NCI-H524 treated with DMSO at 0.1 percent for 48 hours (cell line): Measurements from ENCODE around the gene ACSS2.

Experiments
- DNase-seq: peaks from one replicate; lab custom pipeline; 2025; lab: John Stamatoyannopoulos, UW

Gene ACSS2, protein sequence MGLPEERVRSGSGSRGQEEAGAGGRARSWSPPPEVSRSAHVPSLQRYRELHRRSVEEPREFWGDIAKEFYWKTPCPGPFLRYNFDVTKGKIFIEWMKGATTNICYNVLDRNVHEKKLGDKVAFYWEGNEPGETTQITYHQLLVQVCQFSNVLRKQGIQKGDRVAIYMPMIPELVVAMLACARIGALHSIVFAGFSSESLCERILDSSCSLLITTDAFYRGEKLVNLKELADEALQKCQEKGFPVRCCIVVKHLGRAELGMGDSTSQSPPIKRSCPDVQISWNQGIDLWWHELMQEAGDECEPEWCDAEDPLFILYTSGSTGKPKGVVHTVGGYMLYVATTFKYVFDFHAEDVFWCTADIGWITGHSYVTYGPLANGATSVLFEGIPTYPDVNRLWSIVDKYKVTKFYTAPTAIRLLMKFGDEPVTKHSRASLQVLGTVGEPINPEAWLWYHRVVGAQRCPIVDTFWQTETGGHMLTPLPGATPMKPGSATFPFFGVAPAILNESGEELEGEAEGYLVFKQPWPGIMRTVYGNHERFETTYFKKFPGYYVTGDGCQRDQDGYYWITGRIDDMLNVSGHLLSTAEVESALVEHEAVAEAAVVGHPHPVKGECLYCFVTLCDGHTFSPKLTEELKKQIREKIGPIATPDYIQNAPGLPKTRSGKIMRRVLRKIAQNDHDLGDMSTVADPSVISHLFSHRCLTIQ

DNA sequence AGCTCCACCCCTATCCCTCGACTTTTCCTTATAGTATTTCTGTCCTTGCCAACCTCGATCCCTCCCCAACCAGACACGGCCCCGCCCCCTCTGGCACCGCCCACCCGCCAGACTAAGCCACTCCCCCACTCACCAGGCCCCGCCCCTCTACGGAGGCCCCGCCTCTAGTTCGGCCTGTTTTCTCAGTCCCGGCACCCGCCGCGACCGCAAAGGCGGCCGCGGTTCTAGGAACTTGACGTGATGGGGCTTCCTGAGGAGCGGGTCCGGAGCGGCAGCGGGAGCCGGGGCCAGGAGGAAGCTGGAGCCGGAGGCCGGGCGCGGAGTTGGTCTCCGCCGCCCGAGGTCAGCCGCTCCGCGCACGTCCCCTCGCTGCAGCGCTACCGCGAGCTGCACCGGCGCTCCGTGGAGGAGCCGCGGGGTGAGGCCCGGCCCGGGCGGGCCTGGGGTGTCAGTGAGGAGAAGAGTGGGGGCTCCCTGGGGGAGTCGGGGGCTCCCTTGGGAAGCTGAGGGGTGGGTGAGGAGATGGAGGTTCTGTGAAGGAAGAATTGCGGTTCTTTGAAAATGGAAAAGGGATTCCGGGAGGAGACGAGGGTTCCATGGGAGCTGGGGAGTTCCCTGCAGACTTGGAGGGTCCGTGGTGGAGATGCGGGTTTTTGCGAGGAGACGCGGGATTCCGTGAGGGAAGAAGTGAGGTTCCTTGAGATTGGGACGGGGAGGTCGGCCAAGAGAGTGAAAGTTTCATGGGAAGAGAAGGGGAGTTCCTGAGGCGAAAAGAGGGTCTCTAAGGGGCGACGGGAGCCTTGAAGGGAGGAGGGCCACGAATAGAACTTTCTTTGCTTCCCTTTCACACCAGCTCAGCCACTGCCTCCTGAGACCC is at the start of gene ACSS2:
ACSS2 (plus strand) TSS at position 207 of the 877 bp plus-strand sequence; CDS start at position 241, 34 bp downstream.
- DNase-seq: no peak

- no peak for DNase-seq
These were observed 47.2 kb upstream of the ACSS2 start for GRCh38 chr20:34829191-34829590.

DNA sequence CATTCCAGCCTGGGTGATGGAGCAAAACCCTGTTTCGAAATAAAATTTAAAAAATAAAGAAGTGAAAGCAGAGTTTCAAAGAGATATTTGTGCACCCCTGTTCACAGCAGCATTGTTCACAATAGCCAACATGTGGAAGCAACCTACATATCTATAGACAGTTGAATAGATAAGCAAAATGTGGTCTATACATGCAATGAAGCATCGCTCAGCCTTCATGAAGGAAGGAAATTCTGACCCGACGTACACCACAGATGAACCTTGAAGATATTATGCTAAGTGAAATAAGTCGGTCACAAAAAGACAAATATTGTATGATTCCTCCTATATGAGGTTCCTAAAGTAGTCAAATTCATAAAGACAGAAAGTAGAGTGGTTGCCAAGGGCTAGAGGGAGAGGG is 44.5 kb upstream of the ACSS2 start:
- no peak for DNase-seq

DNA sequence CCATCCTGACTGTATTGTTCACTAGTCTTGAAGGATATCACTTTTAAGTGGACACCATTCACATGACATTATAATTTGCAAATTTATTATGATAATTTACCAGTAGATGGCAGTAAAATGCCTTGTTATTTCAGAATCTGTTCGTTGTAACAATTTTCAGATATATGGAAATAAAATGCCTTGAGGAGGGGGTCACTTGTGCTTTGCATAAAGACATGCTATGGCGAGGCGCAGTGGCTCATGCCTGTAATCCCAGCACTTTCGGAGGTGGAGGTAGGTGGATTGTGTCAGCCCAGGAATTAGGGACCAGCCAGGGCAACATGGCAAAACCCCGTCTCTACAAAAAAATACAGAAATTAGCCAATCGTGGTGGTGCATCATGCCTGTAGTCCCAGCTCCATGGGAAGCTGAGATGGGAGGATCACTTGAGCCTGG is 41.9 kb upstream of the ACSS2 start:
- peak; percentile 28 for DNase-seq

DNA sequence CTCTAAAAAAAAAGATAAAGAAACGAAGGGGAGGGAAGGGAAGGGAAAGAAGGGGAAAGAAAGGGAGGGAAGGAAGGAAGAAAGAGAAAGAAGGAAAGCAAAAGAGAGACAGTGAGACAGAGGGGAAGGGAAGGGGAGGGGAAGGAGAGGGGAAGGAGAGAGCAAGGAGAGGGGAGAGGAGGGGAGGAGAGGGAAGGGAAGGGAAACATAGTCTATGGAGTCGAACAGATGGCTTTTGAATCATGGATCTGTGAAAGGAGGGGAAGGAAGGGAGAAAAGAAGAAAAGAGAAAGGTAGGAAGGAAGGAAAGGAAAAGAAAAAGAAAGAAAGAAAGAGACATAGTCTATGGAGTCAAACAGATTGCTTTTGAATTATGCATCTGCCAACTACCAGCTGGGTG is 34.3 kb upstream of the ACSS2 start:
- DNase-seq: no peak

GRCh38 chr20:34843421-34843820 is 33.0 kb upstream of the ACSS2 start:
- no peak for DNase-seq

DNA sequence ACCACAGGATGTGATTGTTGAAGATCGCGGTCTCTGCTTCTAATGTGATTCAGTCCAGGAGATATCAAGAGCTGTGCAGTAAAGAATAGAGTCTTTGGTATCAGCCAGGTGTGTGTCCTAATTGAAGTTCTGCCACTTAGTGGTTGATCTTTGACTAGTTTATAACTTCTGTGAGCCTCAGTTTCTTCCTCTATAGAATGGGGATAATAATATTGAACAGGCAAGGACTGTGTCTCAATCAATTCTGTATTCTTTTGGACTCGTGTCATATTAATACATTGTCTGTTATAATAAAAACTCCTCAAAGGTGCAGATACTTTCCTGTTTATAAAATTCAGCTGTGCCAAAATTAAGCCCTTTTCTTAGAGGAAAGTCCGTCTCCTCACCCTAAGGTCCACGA is 27.8 kb upstream of the ACSS2 start:
- no peak for DNase-seq

DNA sequence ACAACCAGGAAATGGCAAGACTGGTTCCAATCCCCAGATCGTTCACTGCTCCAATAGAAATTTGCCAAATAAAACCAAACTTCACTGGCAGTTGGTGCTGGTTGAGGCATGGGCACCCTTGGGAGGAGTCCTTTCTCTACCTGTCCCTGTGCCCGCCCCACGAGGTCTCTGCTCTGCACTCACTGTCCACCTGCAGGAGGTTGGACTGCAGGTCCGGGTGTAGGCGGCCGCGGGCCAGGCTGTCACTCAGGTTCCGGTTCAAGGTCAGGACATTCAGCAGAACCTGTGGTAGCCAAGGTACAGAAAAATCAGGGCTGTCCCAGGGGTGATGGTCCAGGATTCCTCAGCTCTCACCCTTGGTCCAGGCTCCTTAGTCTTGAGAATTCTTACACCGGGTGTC is 26.6 kb upstream of the ACSS2 start:
- no peak for DNase-seq

DNA sequence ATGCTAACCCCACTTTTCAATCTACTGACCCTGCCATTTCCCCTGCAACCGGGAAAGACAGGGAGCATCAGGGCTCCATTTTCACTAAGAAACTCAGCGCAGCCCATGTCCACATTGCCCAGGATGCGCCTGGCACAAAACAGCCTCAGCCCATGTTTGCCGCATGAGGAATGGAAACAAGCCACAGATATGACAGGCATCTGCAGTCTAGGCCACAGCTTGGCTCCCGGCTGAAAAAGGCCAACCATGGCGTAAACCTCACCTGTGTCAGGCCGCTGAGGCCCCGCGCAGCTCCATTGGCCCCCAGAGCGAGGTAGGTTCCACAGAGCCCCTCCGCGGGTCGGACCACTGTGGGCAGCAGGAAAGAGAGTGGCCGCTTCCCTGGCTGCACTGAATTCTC is 25.4 kb upstream of the ACSS2 start:
- no peak for DNase-seq

DNA sequence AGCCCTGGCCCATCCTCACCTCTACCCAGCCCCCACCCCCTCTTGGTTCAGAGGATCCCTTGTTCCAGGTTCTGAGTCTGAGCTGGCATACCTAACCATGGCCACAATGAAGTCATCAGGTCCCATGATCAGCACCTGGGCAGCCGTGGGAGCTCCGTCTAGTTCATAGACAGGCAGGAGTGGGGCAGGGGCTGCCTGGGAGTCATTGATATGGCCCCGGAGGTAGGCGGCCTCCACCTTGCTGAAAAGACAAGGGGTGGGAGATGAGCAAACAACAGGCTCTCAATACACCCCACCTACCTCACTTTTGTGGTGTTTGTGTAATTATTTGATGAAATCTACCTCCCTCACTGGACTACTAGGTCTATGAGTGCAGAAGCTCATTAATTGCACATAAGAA is 24.1 kb upstream of the ACSS2 start:
- DNase-seq: no peak

GRCh38 chr20:34859367-34859766 is 17.0 kb upstream of the ACSS2 start:
- no peak for DNase-seq

- no peak for DNase-seq
These were observed 16.4 kb upstream of the ACSS2 start for GRCh38 chr20:34859826-34860545.

- no peak for DNase-seq
These were observed 14.9 kb upstream of the ACSS2 start for GRCh38 chr20:34861386-34862084.

- no peak for DNase-seq
These were observed 13.7 kb upstream of the ACSS2 start for GRCh38 chr20:34862724-34863123.

GRCh38 chr20:34863421-34863965 is 12.9 kb upstream of the ACSS2 start:
- no peak for DNase-seq

DNA sequence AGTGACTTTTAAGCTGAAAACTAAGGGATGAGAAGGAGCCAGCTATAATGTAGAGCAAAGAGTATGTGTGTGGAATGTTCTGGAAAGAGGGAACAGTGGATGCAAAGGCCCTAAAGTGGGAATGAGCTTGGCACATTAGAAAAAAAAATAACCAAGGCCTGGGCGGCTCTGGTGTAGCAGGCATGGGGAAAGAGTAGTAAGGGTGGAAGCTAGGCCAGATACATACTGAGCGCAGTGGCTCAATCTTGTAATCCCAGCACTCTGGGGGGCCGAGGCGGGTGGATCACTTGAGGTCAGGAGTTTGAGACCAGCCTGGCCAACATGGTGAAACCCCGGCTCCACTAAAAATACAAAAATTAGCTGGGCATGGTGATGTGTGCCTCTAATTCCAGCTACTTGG is 12.2 kb upstream of the ACSS2 start:
- DNase-seq: no peak

GRCh38 chr20:34871320-34871926 is 5.0 kb upstream of the ACSS2 start:
- DNase-seq: no peak

DNA sequence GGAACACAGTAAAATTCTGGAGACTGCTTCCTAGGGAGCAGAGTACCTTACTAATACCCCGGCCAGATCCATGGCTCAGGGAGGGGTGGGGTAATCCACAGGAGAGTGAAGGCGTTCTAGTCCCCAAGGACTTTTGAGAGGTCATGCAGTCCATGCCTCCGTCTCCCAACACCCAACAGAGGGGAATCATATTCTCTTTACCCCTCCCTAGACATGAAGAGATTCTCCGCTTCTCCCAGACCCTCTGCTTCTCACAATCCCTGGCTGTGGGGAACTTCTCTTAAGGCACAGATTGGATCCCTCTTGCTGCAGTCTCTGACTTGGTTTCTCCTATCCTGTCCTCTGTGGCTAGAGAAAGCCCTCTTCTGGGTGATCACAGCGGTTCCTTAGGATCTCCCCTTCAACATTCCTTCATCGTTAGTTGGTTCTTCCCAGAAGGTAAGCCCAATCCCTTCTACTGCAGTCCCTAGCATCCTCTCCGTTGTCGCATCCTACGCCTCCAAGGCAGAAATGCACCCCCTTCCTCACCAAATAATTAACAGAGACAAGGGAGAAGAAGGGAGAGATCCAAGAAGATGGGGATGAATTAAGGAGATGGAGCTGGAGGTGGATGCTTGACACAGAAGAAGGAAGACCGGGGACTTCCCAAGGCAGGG is 4.3 kb upstream of the ACSS2 start:
- DNase-seq: no peak

GRCh38 chr20:34872622-34873224 is 3.7 kb upstream of the ACSS2 start, which contains the start of gene GGT7:
Gene GGT7 (minus strand): TSS chr20:34872856. CDS start chr20:34872815, 41 bp downstream.
- peak; percentile 43 for DNase-seq
